GM10266 (cell line): ENCODE measurements around the gene SLIT3.

Experiments
- DNase-seq: peaks from one replicate; pipeline ENCODE4 v3.0.0; 2012; ENCODE audit errors: extremely low spot score
- TF ChIP-seq, protein P1 (sequence below): IDR thresholded peaks from 2 replicates; pipeline ENCODE4 v1.5.1; 2012; ENCODE audit warnings: mild to moderate bottlenecking, low read depth; ENCODE audit not compliant: control insufficient read depth, insufficient read depth; ENCODE audit errors: missing control alignments

SLIT3 gene

DNA sequence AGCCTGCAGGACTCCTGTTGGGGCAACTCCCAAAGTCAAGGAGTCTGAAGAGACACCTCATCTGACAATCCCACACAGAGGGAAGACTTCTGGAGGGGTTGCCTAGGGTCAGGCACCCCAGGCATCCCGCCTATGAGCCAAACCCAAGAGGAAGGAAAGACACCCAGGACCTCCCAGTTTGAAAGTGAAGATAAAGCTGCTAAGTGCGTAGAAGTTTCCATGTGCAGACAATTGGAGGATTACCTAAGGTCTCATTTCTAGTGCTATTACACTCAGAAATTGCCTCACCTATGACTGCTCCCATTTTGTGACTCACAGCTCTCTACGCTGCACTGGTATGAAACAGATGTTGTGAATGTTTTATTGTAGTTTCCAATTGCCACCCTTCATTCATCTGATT is 322.9 kb downstream of the SLIT3 start:
- TF ChIP-seq, protein P1, sequence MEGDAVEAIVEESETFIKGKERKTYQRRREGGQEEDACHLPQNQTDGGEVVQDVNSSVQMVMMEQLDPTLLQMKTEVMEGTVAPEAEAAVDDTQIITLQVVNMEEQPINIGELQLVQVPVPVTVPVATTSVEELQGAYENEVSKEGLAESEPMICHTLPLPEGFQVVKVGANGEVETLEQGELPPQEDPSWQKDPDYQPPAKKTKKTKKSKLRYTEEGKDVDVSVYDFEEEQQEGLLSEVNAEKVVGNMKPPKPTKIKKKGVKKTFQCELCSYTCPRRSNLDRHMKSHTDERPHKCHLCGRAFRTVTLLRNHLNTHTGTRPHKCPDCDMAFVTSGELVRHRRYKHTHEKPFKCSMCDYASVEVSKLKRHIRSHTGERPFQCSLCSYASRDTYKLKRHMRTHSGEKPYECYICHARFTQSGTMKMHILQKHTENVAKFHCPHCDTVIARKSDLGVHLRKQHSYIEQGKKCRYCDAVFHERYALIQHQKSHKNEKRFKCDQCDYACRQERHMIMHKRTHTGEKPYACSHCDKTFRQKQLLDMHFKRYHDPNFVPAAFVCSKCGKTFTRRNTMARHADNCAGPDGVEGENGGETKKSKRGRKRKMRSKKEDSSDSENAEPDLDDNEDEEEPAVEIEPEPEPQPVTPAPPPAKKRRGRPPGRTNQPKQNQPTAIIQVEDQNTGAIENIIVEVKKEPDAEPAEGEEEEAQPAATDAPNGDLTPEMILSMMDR: no peak
- no peak for DNase-seq

DNA sequence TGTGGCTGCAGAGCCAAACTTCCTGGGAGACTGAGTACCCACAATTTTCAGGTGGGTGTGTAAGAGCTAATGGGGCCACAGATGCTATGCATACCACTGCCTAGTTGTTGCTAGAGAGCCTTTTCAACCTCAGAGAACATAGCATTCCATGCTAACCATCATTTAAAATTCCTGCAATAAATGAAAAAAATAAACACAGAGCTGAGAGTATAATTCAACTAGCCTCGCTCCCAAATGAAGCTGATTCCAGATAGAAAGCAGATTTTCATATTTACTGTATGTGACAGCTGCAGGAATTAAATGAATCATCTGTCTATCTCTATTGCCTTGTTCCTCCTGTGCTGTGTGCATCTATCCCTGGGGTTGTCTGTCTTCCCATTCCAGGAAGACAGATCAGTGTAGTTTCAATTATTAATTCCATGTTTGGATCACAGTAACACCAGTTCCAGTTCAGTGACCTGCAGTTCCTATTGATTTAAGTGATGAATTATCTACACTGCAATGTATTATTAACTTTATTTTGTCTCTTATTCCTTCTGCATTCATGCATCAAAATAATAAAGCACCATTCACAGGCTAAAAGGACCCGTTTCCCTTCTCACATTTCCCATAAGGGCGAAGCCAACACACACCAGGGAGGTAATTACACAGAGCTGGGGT is 324.5 kb downstream of the SLIT3 start:
- DNase-seq: no peak
- TF ChIP-seq, protein P1: no peak

DNA sequence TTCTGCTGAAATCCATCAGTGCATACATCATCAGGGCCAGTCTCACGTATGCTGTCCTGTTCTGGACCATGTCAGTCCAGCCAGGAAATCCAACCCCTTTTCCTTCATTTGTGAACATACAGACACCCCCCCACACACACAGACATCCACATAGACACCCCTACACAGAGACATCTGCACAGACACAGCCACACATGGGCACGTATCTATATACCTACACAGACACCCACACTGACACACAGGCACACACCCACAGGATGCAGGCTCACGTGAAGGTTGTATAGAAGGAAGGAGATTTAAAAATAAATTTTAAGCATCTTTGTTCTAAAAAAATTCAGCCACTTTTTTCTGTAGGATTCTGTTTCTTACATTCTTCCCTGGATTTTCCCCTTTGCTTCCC is 325.6 kb downstream of the SLIT3 start:
- TF ChIP-seq, protein P1: no peak
- no peak for DNase-seq

DNA sequence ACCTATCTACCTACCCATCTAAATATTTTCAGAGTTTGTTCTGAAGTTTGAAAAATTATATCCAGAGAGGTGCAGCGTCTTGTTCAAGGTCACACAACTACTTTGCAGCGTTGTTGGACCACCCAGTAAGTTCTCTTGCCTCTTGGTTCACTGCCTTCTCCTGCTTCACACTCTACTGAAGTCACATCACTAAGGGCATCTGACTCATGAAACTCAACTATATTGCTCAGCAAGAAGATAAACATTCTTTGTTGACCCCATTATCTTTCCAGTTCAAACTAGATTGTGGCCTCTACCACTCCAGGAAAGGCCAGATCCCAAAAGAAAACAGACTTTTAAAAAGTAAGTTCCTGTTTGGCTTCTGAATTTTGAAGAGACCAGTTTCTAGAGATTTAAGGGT is 326.9 kb downstream of the SLIT3 start:
- TF ChIP-seq, protein P1: no peak
- DNase-seq: no peak

DNA sequence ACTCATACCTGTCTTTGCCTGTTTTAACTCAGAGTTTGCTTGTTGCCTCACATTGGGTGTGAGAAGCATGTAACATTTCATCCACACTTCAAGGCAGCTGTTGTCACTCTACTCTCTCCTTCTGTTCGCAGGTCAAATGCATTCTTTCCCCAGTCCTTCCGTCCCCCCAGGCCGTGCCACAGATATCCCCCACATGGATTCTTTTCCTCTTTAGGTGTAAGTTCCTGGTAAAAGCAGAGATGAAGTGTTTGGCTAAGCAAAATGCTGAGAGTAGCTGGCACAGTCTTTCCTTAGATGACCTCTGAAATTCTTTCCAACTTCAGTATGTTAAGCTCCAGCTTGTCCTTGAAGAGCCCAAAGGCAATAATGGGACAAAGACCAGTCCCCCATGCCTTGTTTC is 328.2 kb downstream of the SLIT3 start:
- no peak for DNase-seq
- TF ChIP-seq, protein P1: no peak

DNA sequence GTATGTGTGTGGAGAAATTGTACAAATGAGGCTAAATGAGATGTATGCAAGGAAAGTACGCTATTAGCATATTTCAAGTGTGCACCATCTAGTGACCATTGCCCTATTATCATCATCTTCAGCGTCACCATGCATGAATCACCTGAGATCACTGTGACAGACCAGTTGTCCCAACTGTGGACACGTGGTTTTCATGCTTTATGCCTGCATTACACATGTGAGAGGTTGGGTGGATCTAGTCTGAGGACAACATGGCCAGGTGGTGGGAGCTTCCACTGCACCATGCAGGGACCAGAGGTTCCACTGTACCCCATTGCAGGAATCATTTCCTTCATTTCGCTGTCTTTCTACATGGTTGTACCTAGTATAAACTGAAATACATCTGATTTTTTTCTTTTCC is 329.8 kb downstream of the SLIT3 start:
- TF ChIP-seq, protein P1: no peak
- no peak for DNase-seq

DNA sequence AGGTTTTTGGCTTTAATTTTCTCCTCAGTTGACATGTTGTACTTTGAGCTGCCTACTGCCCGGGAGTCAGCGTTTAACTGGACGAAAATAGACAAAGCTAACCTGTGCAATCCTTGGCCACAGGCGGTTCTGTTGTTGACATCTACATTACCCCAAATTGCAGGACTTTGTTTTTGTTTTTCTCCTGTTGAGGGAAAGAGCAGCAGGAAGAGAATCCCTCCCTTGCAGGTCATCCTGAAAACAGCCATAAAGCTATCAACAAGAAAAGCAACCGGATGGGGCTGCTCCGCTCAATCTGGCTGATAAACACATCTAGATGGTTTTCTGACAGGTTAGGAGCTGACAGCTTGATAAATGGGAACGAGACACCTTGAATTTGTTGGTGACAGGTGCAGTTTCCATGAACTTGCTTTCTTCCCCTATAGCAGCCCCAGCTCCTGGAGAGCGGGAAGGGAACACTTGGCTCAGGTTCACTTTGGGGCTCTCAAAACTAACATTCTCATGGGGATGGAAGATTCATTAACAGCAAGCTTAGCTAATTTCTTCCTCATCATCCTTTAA is 331.5 kb downstream of the SLIT3 start:
- DNase-seq: no peak
- TF ChIP-seq, protein P1: no peak
